GM21528 (cell line): ENCODE measurements around the gene ZNF672.
A peak's percentile ranks its signal among the peaks of the same experiment; 100 is the strongest.

Experiments used
- ATAC-seq: cut with Tn5 transposase; IDR thresholded peaks from one replicate; pipeline ENCODE4 v1.9.1; 2021; ENCODE audit warnings: mild to moderate bottlenecking, moderate library complexity; ENCODE audit not compliant: unreplicated experiment, low FRiP score

ZNF672 gene

DNA sequence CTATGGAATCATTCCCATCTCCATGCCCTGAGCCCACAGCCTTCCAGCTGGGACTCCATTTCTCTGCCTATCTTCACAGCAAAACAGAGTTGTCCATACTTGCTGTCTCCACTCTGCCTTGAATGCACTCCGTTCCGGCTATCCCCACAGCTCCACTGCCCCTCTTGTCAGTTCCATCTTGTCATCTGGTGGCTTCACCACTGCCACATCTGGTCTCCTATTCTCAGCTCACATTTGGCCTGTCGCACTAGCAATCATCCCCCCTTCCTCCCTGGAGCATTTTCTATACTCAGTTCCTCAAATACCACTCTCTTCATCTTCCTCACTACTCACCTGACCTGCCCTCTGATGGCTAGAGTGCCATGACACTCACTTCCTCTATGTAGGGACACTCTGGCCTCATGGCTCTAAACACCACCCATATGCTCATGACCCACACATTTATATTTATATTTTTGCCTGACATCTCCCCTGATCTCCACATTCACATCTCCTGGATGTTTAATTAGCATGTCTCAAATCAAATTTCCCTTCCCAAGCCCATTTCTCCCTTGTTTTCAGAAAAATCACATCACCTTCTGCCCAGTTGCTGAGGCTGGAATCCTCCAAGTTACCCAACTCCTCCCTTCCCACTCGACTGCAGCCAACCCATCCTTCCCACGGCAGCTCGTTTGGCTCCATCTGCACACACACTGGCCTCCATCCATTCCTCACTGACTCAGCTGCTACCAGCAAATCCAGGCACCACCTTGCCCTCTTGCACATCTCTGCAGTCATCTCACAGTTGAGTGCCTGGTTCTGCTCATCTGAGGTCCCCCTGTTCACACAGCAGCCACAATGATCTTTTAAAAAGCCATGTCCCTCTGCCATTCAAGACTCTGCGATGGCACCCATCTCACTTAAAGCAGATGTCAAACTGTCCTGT lies 14.7 kb downstream of the ZNF672 start:
- no peak for ATAC-seq

DNA sequence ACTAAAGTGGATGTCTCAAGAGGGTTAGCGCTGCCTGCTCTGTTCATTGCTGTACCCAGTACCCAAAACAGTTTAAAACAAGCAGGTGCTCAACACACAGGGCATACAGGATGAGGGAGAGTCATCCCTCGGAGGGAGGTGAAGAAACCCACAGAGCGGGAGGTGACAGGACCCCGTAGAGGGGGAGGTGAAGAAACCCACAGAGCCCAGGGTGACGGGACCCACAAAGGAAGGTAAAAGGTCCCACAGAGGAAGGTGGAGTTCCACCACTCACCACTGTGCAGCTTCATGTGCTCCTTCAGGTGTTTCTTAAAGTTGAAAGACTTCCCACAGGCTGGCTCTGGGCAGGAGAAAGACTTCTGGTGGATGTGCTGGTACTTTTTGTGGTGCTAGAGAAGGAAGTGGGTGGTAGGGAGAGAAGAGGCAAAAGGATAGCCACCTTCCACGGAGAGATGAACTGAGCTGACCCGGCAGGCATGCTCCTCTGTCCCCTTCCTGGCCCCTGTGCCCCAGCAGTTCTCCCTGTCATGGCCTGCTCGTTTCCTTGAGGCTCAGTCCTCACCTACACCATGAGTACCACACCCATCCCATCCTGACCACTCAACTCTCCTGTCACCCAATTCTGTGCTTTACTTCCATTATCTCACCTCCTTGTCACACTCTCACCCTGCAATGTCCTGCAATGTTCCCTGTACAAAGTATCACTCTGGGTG lies 15.8 kb downstream of the ZNF672 start:
- no peak for ATAC-seq

DNA sequence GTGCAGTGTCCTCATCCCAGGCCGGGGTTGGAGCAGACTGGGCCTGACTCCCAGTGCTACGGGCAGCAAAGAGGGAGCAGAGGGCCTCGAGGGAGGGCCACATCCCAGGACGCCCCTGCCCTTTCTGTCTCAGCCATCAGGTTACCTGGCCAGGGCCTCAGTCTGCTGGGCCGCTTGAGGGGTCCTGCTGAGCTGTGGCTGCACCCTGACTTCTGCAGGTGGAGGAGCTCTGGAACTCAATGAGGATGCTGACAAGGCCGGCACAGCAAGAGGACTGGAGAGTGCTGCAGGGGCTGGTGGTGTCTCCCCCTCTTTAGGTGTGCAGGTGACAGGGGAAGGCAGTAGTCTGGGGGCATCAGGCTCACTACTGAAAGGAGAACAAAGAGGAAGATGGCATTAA lies 17.6 kb downstream of the ZNF672 start:
- ATAC-seq: no peak

DNA sequence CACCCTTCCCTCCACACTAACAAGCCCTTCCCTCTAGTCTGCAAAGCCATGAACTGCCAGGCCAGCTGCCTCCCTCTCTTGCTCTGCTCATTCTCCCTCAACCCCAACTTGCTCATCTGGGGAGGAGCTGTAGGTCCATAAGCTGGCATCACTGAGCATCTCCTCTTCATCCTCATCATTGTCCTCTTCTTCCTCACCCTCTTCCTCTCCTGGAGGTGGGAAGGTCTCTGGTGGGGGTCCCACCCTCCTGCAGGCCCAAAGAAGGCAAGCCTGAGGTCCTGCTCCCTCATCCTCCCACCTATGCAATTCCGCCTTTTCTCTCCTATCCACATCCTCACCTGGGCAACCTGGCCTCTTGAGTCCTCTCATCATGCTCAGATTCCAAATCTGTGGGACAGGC lies 18.2 kb downstream of the ZNF672 start:
- no peak for ATAC-seq

DNA sequence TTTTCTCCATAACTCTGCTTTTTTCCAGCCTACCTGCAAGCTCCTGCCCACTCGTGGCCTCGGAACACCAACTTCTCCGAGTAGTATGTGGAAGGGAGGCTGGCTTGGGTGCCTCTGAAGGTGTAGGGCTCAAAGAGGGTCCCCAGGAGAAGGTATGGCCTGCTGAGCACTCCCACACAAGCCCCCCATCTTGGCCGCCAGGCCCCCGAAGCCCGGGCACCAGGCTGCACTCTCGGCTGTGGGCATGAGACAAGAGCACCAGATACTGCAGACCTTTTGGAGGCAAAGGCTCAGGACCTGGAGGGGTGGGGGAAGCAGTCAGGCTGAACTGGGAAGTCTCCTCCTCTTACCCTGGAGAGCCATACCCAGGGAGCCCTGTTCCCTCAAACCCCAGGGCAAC lies 19.2 kb downstream of the ZNF672 start:
- no peak for ATAC-seq

DNA sequence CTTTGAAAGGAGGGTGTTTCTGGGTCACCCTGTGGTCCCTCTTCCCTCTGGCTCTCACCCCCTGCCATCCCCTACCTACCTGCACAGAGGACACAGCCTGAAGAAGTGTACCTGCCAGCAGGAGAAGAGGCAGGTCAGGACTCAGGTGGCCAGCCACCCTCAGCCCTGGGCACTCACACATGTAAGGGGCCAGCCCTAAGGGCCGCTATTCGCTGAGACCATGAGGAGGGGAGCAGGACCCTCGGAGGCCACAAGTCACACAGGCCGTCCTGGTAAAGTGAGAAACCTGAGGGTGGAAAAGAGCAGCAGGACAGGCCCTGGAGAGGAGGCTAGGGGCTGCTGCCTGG lies 19.7 kb downstream of the ZNF672 start:
- ATAC-seq: peak; percentile 1

DNA sequence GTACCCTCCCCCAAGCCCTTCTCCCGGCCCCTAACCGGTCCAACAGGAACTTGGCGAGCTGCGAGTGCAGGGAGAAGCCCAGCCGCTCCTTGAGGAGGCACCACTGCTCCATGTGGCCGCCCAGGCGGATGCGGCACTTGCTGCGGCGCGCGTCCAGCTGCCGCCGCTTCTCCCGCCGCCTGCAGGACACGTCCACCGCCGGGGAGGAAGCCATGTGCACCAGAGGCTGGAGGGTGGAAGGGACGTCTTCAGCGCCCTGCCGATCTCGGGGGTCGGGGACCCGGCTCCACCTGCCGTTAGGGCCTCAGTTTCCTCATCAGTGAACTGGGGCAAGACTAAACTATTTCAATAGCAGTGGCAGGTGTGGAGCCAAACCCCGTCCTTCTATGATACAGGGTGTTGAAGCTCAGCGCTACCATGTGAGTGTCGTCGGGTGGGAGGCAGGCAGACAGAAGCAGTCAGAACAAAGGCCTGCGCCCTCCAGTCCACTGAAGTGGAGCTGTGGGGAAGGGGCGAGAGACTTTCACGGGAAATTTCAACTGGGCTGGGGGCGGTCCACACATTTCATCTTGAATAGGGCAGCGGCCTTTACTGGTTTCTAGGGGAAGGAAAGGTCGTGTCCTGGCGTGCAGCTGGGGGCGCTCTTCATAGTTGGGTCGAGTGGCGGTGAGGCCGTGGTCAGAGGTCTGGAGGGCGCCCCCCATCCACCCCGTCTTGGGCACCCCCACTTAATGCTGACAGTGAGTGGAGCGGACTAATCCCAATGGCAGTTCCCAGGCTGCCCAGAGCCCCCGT lies 20.3 kb downstream of the ZNF672 start:
- peak; percentile 47 for ATAC-seq

DNA sequence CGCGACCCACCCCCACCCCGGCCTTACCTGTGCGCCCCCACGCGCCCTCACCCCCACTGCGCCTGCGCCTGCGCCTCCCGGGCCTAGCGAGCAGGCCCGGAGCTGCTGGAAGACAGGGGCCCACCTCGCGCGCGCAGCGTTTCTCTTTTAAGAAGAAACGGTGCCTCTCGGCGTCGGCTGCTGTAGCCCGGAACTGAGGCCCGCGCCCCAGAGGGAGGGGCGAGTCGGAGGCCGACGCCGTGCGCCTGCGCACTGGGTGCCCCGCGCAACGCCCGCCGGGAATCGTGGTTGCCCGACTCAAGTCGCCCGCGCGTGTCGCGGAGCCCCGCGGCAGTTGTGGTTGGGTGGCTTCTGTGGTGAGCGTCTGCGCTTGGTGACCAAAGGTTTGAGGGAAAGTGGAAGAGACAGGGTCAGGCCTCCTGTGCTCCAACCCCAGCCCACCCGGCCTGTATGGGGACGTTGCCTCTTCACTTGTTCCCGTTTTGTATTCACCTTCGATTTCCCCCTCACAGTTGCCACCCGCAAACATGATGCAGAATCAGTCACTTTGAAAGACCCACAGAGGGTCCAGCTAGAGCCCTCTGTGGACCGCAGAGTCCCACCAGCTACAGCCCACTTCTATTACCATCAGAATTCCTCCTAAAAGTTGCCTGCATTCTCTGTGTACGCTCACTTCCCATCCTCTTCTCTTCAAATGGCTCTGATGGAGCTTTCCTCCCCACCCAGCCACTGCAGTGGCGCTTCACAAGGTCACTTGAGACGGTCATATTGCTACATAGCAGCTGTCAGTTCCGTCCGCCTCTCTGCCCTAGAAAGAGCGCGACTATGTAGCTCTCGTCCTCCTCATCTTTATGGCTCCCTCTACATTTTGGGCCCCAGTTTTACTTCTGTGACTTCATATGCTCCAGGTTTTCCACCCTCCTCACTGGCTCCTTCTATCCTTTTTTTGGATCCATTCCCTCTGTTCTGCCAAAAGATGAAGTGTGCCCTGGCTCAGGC lies 21.2 kb downstream of the ZNF672 start, which contains the start of gene ZNF692:
TSS of gene ZNF692 (minus strand) at position 195 of the 999 bp plus-strand sequence. CDS start 776 bp downstream, outside the sequence.
- peak; percentile 73 for ATAC-seq

DNA sequence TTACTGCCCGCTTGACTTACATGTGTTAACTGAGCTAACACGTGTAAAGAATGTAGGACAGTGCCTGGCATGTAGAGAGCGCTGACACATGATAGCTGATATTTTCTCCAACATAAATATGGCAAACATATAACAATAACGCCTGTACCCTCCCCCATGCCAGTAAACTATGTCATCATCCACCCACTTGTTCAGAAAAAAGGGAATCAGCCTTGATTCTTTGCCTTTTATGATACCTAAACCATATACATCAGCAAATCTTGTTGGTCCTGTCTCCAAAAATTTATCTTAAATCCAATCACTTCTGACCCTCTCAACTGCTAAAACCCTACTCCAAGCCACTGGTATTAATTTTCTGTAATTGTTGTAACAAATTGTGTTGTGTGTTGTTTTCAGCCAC lies 22.0 kb downstream of the ZNF672 start:
- ATAC-seq: no peak

DNA sequence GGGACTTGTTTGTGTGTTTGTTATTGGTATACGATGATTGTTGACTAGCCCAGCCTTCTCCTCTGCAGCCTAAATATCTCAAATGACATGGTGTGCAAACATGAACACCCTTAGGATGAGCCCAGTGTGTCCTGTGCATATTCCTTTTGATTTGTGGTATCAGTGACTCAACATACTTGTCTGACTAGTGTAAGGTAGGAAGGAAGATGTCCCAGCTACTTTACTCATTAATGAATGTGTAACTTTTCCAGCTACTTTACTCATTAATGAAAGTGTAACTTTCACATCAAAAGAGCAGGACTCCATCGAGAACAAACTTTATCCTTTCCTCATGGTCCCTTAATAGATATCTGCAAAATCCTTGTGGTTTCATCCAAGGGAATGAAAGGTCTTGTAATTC lies 23.6 kb downstream of the ZNF672 start:
- no peak for ATAC-seq

DNA sequence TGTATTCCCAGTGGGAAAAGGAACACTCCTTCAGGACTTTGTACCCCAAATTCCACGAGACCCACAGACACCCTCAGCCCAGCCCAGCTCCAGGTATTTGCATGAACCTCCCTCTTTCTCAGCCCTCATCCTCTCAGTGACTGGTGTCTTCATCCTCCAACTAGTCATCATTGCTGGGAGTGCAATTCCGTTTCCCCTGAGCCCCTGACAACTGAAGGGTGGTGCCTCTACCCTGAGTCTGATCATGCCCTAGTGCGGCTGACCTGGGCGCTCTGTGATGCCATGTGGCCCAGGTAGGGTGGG lies 24.6 kb downstream of the ZNF672 start:
- ATAC-seq: peak; percentile 15

DNA sequence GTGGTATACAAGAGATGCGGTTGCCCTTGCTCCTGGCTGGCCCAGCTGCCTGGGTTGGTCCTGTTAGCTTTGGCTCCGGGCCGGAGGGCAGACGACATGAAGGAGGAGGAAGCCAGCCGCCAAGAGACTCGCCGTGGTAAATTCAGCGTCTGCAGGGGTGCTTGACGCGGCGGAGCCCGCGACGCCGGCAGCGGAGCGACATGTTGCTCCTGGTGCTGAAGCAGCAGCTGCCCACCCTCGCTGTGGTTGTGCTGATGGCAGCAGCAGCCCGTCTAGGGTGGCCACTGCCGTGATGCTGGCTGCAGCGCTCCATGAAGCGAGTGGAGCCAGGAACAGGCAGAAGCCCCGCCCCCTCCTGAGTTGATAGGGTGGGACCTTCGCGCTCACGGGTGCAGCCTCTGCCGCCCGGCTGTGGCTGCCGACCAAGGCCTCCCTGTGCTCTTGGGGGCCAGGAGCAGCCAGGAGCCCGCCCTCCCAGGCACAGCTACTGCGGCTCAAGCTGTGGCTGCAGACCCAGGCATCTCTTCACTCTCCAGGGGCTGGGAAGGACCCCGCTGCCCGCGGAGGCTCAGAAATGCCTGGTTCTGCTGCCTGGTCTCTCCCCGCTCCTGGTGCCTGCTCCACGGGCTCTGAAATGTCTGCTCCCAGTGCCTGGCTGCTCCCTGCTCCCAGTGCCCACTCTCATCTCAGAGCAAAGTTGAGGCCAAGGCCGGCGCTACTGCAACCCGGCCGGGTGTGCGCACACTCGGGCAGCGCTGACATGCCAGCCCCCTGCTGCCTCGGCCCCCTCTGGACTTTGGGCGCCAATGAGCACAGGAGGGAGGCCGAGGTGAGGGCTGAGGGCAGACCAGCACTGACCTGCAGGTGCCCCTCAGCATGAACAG lies 25.2 kb downstream of the ZNF672 start:
- peak; percentile 70 for ATAC-seq

DNA sequence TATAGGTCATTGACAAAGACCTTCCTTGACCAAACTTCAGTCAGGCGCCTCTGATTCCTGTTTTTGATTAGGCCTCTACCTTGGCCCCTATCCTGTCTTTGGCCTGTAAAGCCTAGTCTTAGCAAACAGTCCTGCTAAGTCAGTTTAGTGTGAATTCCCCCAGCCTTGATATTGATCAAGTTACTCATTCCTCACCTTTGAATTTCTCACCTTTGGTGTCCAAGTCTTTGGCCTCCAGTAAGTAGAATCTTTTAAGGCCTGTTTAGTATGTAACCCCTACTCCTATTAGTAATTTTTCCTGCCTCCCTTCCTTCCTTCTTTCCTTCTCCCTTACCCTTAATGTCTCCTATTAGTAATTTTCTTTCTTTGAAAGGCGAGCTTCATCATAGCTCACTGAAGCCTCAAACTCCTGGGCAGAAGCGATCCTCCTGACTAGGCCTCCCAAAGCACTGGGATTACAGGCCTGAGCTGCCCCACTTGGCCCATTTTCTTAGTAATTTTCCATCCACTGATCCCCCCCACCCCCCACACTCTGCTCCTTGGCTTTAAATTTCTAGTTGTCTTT lies 33.9 kb downstream of the ZNF672 start:
- ATAC-seq: no peak

DNA sequence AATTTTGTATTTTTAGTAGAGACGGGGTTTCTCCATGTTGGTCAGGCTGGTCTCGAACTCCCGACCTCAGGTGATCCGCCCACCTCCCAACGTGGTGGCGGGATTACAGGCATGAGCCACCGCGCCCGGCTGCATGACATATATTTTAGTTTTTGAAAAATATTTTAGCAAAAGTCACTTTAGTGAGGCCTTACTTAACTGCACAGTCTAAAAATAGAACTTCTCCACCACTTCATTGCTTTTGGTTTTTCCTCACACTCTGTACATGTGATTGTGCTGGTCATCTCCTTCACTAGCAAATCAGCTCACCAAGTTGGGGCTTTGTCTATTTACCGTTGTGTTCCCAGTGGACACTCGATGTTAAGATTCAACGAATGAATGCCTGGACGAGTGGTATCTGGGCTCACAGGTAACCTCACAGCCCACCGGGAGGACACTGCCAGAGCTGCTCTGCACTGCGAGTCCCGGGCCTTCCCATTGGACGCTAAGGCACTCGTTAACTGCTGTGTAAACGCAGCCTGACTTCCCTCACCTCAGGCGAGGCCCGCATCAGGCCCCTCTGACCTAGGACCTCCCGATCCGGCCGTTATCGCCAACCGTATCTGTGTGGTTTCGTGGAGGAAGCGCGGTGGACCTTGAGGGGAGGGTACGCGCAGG lies 34.9 kb downstream of the ZNF672 start:
- ATAC-seq: peak; percentile 54

DNA sequence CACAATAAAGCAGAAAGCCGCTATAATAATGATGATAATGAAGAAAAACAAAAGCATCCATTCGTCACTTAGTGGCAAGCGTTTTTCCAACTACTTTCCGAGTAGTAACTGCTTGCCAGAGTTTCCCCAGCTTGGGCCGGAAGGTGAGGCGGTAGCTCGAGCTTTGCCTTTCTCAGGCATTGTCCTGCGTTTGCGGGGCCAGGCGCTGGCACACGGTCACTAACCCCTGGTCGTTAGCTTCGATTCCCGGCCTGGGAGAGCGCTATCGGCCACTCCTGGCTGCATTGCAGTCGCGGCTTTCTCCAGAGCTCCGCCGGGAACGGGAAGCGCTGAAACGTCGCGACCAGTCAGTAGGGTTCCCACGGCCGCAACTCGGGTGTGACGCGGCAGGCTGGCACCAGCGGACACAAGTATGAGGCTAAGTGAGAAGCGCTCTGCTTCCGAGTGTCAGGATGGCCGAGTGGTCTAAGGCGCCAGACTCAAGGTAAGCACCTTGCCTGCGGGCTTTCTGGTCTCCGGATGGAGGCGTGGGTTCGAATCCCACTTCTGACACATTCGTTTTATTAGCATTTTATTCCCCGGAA lies 35.5 kb downstream of the ZNF672 start:
- peak; percentile 82 for ATAC-seq

DNA sequence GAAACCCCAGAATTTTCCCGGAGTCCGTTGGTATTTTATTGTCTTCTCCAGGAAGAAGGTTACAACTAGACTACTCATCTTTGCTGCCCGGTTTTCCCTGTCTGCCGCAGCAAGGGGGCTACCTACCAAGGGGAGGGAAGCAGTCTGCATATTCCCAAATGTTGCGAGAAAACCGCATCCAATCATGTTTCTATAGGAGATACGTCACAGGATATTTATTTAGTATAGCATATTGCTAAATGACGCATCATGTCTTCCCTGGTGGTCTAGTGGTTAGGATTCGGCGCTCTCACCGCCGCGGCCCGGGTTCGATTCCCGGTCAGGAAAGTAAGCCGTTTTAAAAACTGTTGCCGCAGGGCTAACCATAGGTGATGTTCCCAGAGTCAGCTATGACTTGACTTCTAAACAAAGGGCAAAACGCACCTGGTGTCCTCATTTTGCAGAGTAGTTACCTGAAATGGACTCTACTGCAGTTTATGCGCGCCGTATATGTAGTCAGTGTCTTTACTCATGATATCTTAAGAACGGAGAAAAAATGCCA lies 36.0 kb downstream of the ZNF672 start:
- peak; percentile 75 for ATAC-seq

DNA sequence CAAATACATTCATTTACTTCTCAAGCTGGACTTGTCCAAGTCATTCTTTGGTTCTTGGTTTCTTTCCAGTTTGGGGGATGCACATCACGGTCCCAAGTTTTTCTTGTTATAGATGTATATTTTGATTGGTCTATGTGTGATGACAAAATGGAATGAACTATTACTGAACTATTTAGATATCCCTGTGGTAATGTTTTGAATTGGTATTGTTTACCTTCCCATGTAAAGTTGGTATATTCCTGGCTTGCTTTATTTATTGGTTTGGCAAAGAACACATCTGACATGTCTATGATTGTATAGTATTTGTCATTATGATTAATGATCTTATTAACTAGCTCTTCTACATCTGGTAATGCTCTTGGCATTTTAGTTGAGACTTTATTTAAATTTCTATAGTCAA lies 43.2 kb downstream of the ZNF672 start:
- ATAC-seq: no peak
